HG02884 (cell line): ENCODE data around the gene IGFBPL1.

Source experiments
- ATAC-seq: cut with Tn5 transposase; IDR thresholded peaks from one replicate; pipeline ENCODE4 v1.9.1; 2021; ENCODE audit warnings: mild to moderate bottlenecking, moderate library complexity; ENCODE audit not compliant: unreplicated experiment

Gene IGFBPL1

GRCh38 chr9:38358390-38359296 is 65.6 kb downstream of the IGFBPL1 start:
- no peak for ATAC-seq

DNA sequence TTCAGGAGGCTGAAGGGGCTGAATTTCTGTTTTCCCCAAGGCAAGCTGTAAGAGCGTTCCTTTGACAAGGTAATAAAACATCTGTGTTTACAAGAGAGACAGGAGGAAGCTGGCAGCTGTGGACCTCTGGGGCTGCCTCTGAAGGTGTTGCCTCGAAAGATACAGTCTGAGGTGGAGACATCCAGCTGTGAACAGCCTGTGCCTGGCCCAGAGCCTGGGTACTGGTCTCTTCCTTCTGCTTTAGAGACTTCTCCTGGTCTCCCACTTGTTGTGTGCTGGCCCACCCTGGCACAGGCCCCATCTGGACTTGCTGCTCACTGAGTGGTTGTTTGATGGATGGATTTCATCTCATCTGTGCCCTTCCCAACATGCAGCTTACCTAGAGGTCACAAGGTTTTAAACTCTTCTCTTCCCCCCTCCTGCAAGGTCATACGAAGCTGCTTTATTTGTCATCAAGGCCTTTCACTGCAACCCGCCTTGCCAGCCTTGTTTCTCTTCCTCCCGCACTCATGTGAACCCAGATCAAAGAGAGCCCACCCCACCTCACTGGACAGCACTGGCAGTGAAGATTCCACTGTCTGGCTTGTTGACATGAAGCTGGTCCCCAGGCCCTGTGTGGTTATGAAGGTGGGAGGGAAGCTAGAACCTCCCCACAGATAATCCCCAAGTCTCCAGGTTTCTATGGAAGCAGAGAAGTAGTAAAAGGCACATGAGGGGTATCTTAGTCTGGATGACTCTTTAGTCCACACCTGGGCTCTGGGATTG is 66.7 kb downstream of the IGFBPL1 start:
- no peak for ATAC-seq

- no peak for ATAC-seq
Observed at GRCh38 chr9:38356851-38357250, 67.4 kb downstream of the IGFBPL1 start.
